Uterine smooth muscle cell (primary cell): ENCODE data around the gene GYS2. TPM values are rescaled to one million over a fixed set of nuclear protein-coding genes. Genes with fewer than 3 reads are reported as not detected.

ENCODE experiments used
- total RNA-seq: library from RNA; depleted of rRNA; stranded (reverse); fragments of >200 nt; gene quantifications from 2 replicates; pipeline ENCODE4 v1.2.3, GENCODE V29; 2014

The GYS2 gene
- not detected in 2 replicates for total RNA-seq

GRCh38 chr12:21604245-21605101 is at the start of gene GYS2:
Gene GYS2 (minus strand): TSS chr12:21604847. CDS start chr12:21604592, 255 bp downstream.

GRCh38 chr12:21526053-21526452 is 78.6 kb downstream of the GYS2 start, which contains the start of gene SPX:
Gene SPX (plus strand): TSS chr12:21526296. CDS start chr12:21526473, 177 bp downstream.

GRCh38 chr12:21501258-21502163 is 103.1 kb downstream of the GYS2 start, which contains the start of the genes GOLT1B and RECQL:
Gene GOLT1B (plus strand): TSS chr12:21501789. CDS start chr12:21501924, 135 bp downstream.
Gene RECQL (minus strand): TSS chr12:21501635. CDS start chr12:21499570, 2,065 bp downstream.

Other genes starting within 250 kb of the GYS2 start
- gene IAPP, start 231.9 kb downstream of the GYS2 start, total RNA-seq: not detected in 2 replicates
- gene PYROXD1, start 167.2 kb downstream of the GYS2 start, total RNA-seq: 16.2 and 19.8 TPM in 2 replicates
- 107 and 230 TPM in 2 replicates for gene RECQL, start 103.2 kb downstream of the GYS2 start, total RNA-seq
- gene GOLT1B, start 103.1 kb downstream of the GYS2 start, total RNA-seq: 71.7 and 82.7 TPM in 2 replicates
- 0.25 and 0.77 TPM in 2 replicates for gene SPX, start 78.6 kb downstream of the GYS2 start, total RNA-seq
- gene LDHB, start 53.0 kb upstream of the GYS2 start, total RNA-seq: 943 and 1,120 TPM in 2 replicates
- gene KCNJ8, start 169.9 kb upstream of the GYS2 start, total RNA-seq: 9.6 and 15.5 TPM in 2 replicates